K562 (cell line): ENCODE data around the gene SLC1A4. TPM values are rescaled to one million over a fixed set of nuclear protein-coding genes. Genes with fewer than 3 reads are reported as not detected.

Experiments used
- ATAC-seq: fragments of 200-7000 bp; cut with Tn5 transposase; 3 replicates; pipeline ENCODE4 v1.9.1; 2020; ENCODE audit warnings: moderate library complexity
- BruUV-seq: library from RNA; stranded (reverse); fragments of 400-500 nt; replicated peaks from 2 replicates; lab custom pipeline; 2021; lab: Mats Ljungman, UMichigan
- CTCF ChIA-PET: fragments of 300-600 bp; formaldehyde crosslinking; extraction: SDS; loops from one replicate; lab custom pipeline; 2021; ENCODE audit warnings: low intra/inter-chr PET ratio; lab: Yijun Ruan, JAX
- POLR2A ChIA-PET: fragments of 300-600, 350-650 bp; sonication (Branson Sonifier 250); formaldehyde crosslinking; extraction: SDS; loops from one replicate; lab custom pipeline; 2021; ENCODE audit warnings: antibody characterized with exemption, inconsistent platforms; lab: Yijun Ruan, JAX
- DNase-seq, 4 experiments: peaks; one replicate each; pipeline versions ENCODE4 v3.0.0 to v3.0.0-alpha.2; 2011 to 2018; ENCODE audit warnings: low spot score in 3 of 4, mixed read lengths in 3 of 4; ENCODE audit errors: extremely low read depth in 1 of 4
- FAIRE-seq: peaks from 2 replicates; lab custom pipeline; 2011; peaks lifted over from hg19 to GRCh38; lab: Jason Lieb, UNC
- H2AFZ ChIP-seq: 2 replicates; pipeline ENCODE4 v1.6.0; 2011; ENCODE audit warnings: low read depth, low read length, control low read depth, inconsistent platforms
- H3K27ac ChIP-seq: fragments of 200-600 bp; 3 replicates; pipeline ENCODE4 v1.8.0; 2011; ENCODE audit warnings: low read depth, mild to moderate bottlenecking, control low read depth, inconsistent platforms, low read length, moderate library complexity, mixed read lengths; ENCODE audit errors: extremely low read depth
- H3K27me3 ChIP-seq, 2 experiments: fragments of 300-600 bp in 1 of 2; 2 replicates in 1 of 2; 3 replicates in 1 of 2; pipeline versions ENCODE4 v1.6.0 to v1.8.0; 2011; ENCODE audit warnings: inconsistent platforms in 2 of 2, low read length in 2 of 2, mild to moderate bottlenecking in 1 of 2, mixed read lengths in 1 of 2, moderate library complexity in 1 of 2; ENCODE audit not compliant: control insufficient read depth in 2 of 2, insufficient read depth in 2 of 2
- H3K36me3 ChIP-seq: fragments of 300-600 bp; 3 replicates; pipeline ENCODE4 v1.8.0; 2011; ENCODE audit warnings: mild to moderate bottlenecking, low read length, inconsistent platforms; ENCODE audit not compliant: control insufficient read depth, insufficient read depth
- H3K4me1 ChIP-seq, 2 experiments: fragments of 200-600 bp in 1 of 2; replicated peaks in 1 of 2; 2 replicates in 1 of 2; 3 replicates in 1 of 2; pipeline versions ENCODE4 v1.5.1 to v1.8.0; 2011; ENCODE audit warnings: inconsistent platforms in 2 of 2, low read length in 2 of 2, mild to moderate bottlenecking in 1 of 2, mixed read lengths in 1 of 2, moderate library complexity in 1 of 2; ENCODE audit not compliant: control insufficient read depth in 2 of 2, insufficient read depth in 2 of 2
- H3K4me2 ChIP-seq: 2 replicates; pipeline ENCODE4 v1.6.1; 2011; ENCODE audit warnings: low read length, control low read depth, inconsistent platforms, mixed read lengths; ENCODE audit not compliant: insufficient read depth
- H3K4me3 ChIP-seq: fragments of 200-600 bp; sonication (generic), shearing (Covaris generic); 2 replicates; pipeline ENCODE4 v1.5.1; 2016; ENCODE audit warnings: control low read depth, inconsistent platforms
- H3K79me2 ChIP-seq: fragments of 200-600 bp; 3 replicates; pipeline ENCODE4 v1.8.0; 2011; ENCODE audit warnings: low read length, inconsistent platforms; ENCODE audit not compliant: control insufficient read depth, insufficient read depth
- H3K9ac ChIP-seq, 2 experiments: 2 replicates each; pipeline versions ENCODE4 v1.6.0 to v1.6.1; 2011; ENCODE audit warnings: low read depth in 2 of 2, low read length in 2 of 2, control low read depth in 1 of 2, inconsistent platforms in 1 of 2, mild to moderate bottlenecking in 1 of 2, mixed read lengths in 1 of 2; ENCODE audit not compliant: insufficient read depth in 1 of 2
- H3K9me1 ChIP-seq: one replicate; pipeline ENCODE4 v1.6.0; 2011; ENCODE audit warnings: inconsistent platforms, mild to moderate bottlenecking, low read length, moderate library complexity; ENCODE audit not compliant: control insufficient read depth, insufficient read depth
- H3K9me3 ChIP-seq: replicated peaks from 2 replicates; pipeline ENCODE4 v1.5.1; 2011; ENCODE audit warnings: low read depth, low read length, inconsistent platforms; ENCODE audit not compliant: control insufficient read depth, insufficient read depth
- H4K20me1 ChIP-seq: replicated peaks from 2 replicates; pipeline ENCODE4 v1.6.1; 2011; ENCODE audit warnings: low read length, inconsistent platforms, mixed read lengths; ENCODE audit not compliant: control insufficient read depth, insufficient read depth
- CREB3 ChIP-seq: fragments of 450-650 bp; conservative IDR thresholded peaks from 2 replicates; pipeline ENCODE4 v1.6.1; 2016; ENCODE audit warnings: missing genetic modification characterization, low read depth, mild to moderate bottlenecking, missing compliant biosample characterization, moderate library complexity
- ELF4 ChIP-seq: fragments of 450-650 bp; formaldehyde crosslinking; IDR thresholded peaks from 2 replicates; pipeline ENCODE4 v1.4.0; 2022; ENCODE audit warnings: missing genetic modification characterization
- ERF ChIP-seq: fragments of 450-650 bp; formaldehyde crosslinking; IDR thresholded peaks from 2 replicates; pipeline ENCODE4 v1.4.0; 2020; ENCODE audit warnings: mild to moderate bottlenecking, mixed read lengths
- MAFK ChIP-seq: IDR thresholded peaks from 2 replicates; pipeline ENCODE4 v1.6.1; 2011; ENCODE audit warnings: low read length, improper control_type of control experiment
- MTA1 ChIP-seq: fragments of 450-650 bp; IDR thresholded peaks from 2 replicates; pipeline ENCODE4 v1.6.1; 2017; ENCODE audit warnings: borderline replicate concordance
- NFE2L1 ChIP-seq: fragments of 450-650 bp; IDR thresholded peaks from 2 replicates; pipeline ENCODE4 v1.6.1; 2016; ENCODE audit warnings: missing genetic modification characterization, low read depth, mild to moderate bottlenecking, missing compliant biosample characterization, moderate library complexity, borderline replicate concordance
- RBM17 ChIP-seq: fragments of 200-400 bp; formaldehyde crosslinking; IDR thresholded peaks from 2 replicates; pipeline ENCODE4 v1.6.1; 2017; ENCODE audit warnings: low read depth, mild to moderate bottlenecking, low read length, borderline replicate concordance
- SAFB ChIP-seq: fragments of 200-400 bp; formaldehyde crosslinking; IDR thresholded peaks from 2 replicates; pipeline ENCODE4 v1.6.1; 2017; ENCODE audit warnings: low read depth, low read length, borderline replicate concordance
- TFAP4 ChIP-seq: sonication (generic); formaldehyde crosslinking; IDR thresholded peaks from 2 replicates; pipeline ENCODE4 v1.8.0; 2022; ENCODE audit warnings: missing genetic modification reagents, mild to moderate bottlenecking, moderate library complexity, borderline replicate concordance
- ZBTB49 ChIP-seq: sonication (generic); formaldehyde crosslinking; IDR thresholded peaks from 2 replicates; pipeline ENCODE4 v1.8.0; 2022; ENCODE audit warnings: missing genetic modification reagents, mild to moderate bottlenecking, borderline replicate concordance
- ZNF609 ChIP-seq: sonication (generic); formaldehyde crosslinking; IDR thresholded peaks from 2 replicates; pipeline ENCODE4 v1.8.1; 2023; ENCODE audit warnings: missing genetic modification reagents, mild to moderate bottlenecking, borderline replicate concordance
- WGBS: fragments of 100-300 bp; shearing (Covaris generic); methylation state at CpG from one replicate; pipeline ENCODE4 v1.1.6; 2016; ENCODE audit warnings: low coverage, mixed read lengths; ENCODE audit not compliant: insufficient coverage; ENCODE audit errors: missing lambda C conversion rate; 5-methylcytosine and 5-hydroxymethylcytosine counted together
- in situ Hi-C: fragments of 300-500 bp; cut with MboI; formaldehyde crosslinking; loops from 4 replicates; pipeline ENCODE4 v1.15.0; 2018; ENCODE audit warnings: inconsistent platforms, mixed read lengths
- intact Hi-C: fragments of 100-400 bp; cut with micrococcal nuclease; formaldehyde crosslinking; loops from 2 replicates; pipeline ENCODE4 v1.14.2; 2022
- polyA plus RNA-seq, 8 experiments: library from polyadenylated mRNA; depleted of rRNA in 4 of 8; stranded (reverse) in 5 of 8; unstranded in 3 of 8; fragments of >200 nt; fragmentation: Nextera tagmentation in 2 of 8; fragmentation: Illumina TruSeq in 1 of 8; extraction: Ambion mirVana in 2 of 8; extraction: Trizol in 1 of 8; gene quantifications; 2 replicates each; pipeline versions ENCODE4 v1.2.1 to v1.2.3, GENCODE V29; 2011 to 2014; ENCODE audit warnings: inconsistent platforms in 1 of 8, missing spikeins in 1 of 8
- total RNA-seq, 7 experiments: library from RNA; depleted of rRNA in 6 of 7; stranded (reverse); fragments of >200 nt in 6 of 7; fragmentation: Illumina TruSeq in 2 of 7; extraction: Trizol in 2 of 7; gene quantifications; 2 replicates each; pipeline versions ENCODE4 v1.2.1 to v1.2.3, GENCODE V29; 2011 to 2021; ENCODE audit warnings: low replicate concordance in 1 of 7

SLC1A4 gene
- total and polyA plus RNA-seq, 9 of the 15 experiments (the other 6 are each of a cell fraction or from before 2014, with no cell fraction given) = 4.4 to 24.0 (median 10.9) TPM

GRCh38 chr2:64982311-64982857, 6.8 kb upstream of the SLC1A4 start (continued):
- no peak for TF ChIP-seq MTA1
- TF ChIP-seq NFE2L1 (tag) = no peak
- TF ChIP-seq ERF (CRISPR knock-in tag) = no peak
- TF ChIP-seq CREB3 = no peak
- TF ChIP-seq SAFB = no peak

- ChIA-PET CTCF (no interaction called here), POLR2A (no interaction called here)
- ATAC-seq (no peak), DNase-seq (no peak), FAIRE-seq (no peak)
- Histone ChIP-seq H3K4me1 (peaks cover 0 to 7% of the 10 kb centered on the region in 2 experiments; a peak in 3 of 5 replicates), H3K9me3 (no peaks in the 10 kb centered on the region), H3K4me3 (no peak overlapping the region), H2AFZ (no peak overlapping the region), H3K79me2 (peaks cover 8% of the 10 kb centered on the region; the same call in 2 of the 3 replicates), H3K36me3 (no peaks in the 10 kb centered on the region; the same call in 2 of the 3 replicates), H4K20me1 (no peaks in the 10 kb centered on the region), H3K27ac (no peak overlapping the region), H3K9me1 (no peaks in the 10 kb centered on the region), H3K27me3 (no peaks in the 10 kb centered on the region), H3K9ac (no peak overlapping the region), H3K4me2 (no peak overlapping the region)
- in situ Hi-C loops (no loop called here), intact Hi-C loops (no loop called here)
- WGBS = 51% methylated on average over 2 of the region's 2 CpGs
- BruUV-seq = no TSS peak
- TF ChIP-seq MAFK = no peak
- no peak for TF ChIP-seq RBM17
- TF ChIP-seq ELF4 (CRISPR knock-in tag) = no peak
- TF ChIP-seq ZBTB49 (CRISPR knock-in tag) = no peak
- no peak for TF ChIP-seq ZNF609
- no peak for TF ChIP-seq TFAP4 (CRISPR knock-in tag)
These were observed 6.3 kb upstream of the SLC1A4 start for GRCh38 chr2:64982932-64983331.
